Ishikawa (cell line): ENCODE results near the gene KDM1A.

Experiments used
- CEBPB ChIP-seq: IDR thresholded peaks from 2 replicates; pipeline ENCODE4 v1.6.1; 2012
- CREB1 ChIP-seq: IDR thresholded peaks from 2 replicates; pipeline ENCODE4 v1.6.1; 2012; ENCODE audit warnings: low read depth
- EGR1 ChIP-seq: IDR thresholded peaks from 2 replicates; pipeline ENCODE4 v1.6.1; 2012
- EP300 ChIP-seq: IDR thresholded peaks from 2 replicates; pipeline ENCODE4 v1.6.1; 2012; ENCODE audit warnings: borderline replicate concordance
- FOXM1 ChIP-seq: IDR thresholded peaks from 2 replicates; pipeline ENCODE4 v1.6.1; 2012; ENCODE audit warnings: low read depth, borderline replicate concordance
- MAX ChIP-seq: IDR thresholded peaks from 2 replicates; pipeline ENCODE4 v1.6.1; 2012
- NFIC ChIP-seq: IDR thresholded peaks from 2 replicates; pipeline ENCODE4 v1.6.1; 2012
- RAD21 ChIP-seq: IDR thresholded peaks from 2 replicates; pipeline ENCODE4 v1.6.1; 2012; ENCODE audit warnings: low read depth
- REST ChIP-seq: IDR thresholded peaks from 2 replicates; pipeline ENCODE4 v1.6.1; 2012; ENCODE audit warnings: low read depth, mild to moderate bottlenecking
- TAF1 ChIP-seq: IDR thresholded peaks from 2 replicates; pipeline ENCODE4 v1.6.1; 2012; ENCODE audit warnings: low read depth, mild to moderate bottlenecking
- TCF12 ChIP-seq: IDR thresholded peaks from 2 replicates; pipeline ENCODE4 v1.6.1; 2012; ENCODE audit warnings: low read depth
- TEAD4 ChIP-seq: IDR thresholded peaks from 2 replicates; pipeline ENCODE4 v1.6.1; 2012
- USF1 ChIP-seq: IDR thresholded peaks from 2 replicates; pipeline ENCODE4 v1.6.1; 2012
- YY1 ChIP-seq: IDR thresholded peaks from 2 replicates; pipeline ENCODE4 v1.6.1; 2012; ENCODE audit warnings: low read depth
- ZBTB7A ChIP-seq: IDR thresholded peaks from 2 replicates; pipeline ENCODE4 v1.6.1; 2012; ENCODE audit warnings: low read depth

KDM1A gene

GRCh38 chr1:23101887-23102286 is 82.6 kb downstream of the KDM1A start:
- no peak for TF ChIP-seq CEBPB
- TF ChIP-seq USF1: no peak
- TF ChIP-seq EP300: no peak
- no peak for TF ChIP-seq RAD21
- no peak for TF ChIP-seq REST
- TF ChIP-seq TCF12: no peak

- no peak for TF ChIP-seq TCF12
- TF ChIP-seq MAX: no peak
- TF ChIP-seq ZBTB7A: no peak
- TF ChIP-seq YY1: no peak
- TF ChIP-seq RAD21: no peak
- no peak for TF ChIP-seq TEAD4
- no peak for TF ChIP-seq REST
- no peak for TF ChIP-seq EGR1
- no peak for TF ChIP-seq EP300
- TF ChIP-seq CEBPB: no peak
- no peak for TF ChIP-seq NFIC
- no peak for TF ChIP-seq CREB1
- no peak for TF ChIP-seq FOXM1
These were observed 83.0 kb downstream of the KDM1A start for GRCh38 chr1:23102289-23102688.

- no peak for TF ChIP-seq FOXM1
- TF ChIP-seq TEAD4: no peak
- no peak for TF ChIP-seq NFIC
- TF ChIP-seq TAF1: no peak
- TF ChIP-seq TCF12: no peak
- no peak for TF ChIP-seq ZBTB7A
- TF ChIP-seq EGR1: no peak
- no peak for TF ChIP-seq REST
- TF ChIP-seq USF1: no peak
- TF ChIP-seq MAX: no peak
- no peak for TF ChIP-seq EP300
- no peak for TF ChIP-seq RAD21
These were observed 84.0 kb downstream of the KDM1A start for GRCh38 chr1:23103001-23103889.

- TF ChIP-seq ZBTB7A (no peak), RAD21 (no peak), CREB1 (no peak), MAX (no peak), NFIC (no peak), TCF12 (no peak), TAF1 (no peak), REST (no peak), USF1 (no peak), EGR1 (no peak), TEAD4 (no peak), EP300 (no peak), YY1 (no peak), CEBPB (no peak)
These were observed 89.8 kb downstream of the KDM1A start for GRCh38 chr1:23108918-23109533.
